SK-N-SH (cell line): ENCODE data around the gene MSH4.

Experiments
- EZH2phosphoT487 ChIP-seq: fragments of 200-600 bp; sonication (generic); IDR thresholded peaks from 2 replicates; pipeline ENCODE4 v1.6.1; 2017; ENCODE audit warnings: low read depth, mixed run types, mild to moderate bottlenecking, antibody characterized with exemption, moderate library complexity, borderline replicate concordance
- FOSL2 ChIP-seq: IDR thresholded peaks from 2 replicates; pipeline ENCODE4 v1.4.0; 2012; ENCODE audit warnings: low read depth, mild to moderate bottlenecking, moderate library complexity, borderline replicate concordance
- MEF2A ChIP-seq: IDR thresholded peaks from 2 replicates; pipeline ENCODE4 v1.4.0; 2012; ENCODE audit warnings: low read depth, borderline replicate concordance
- NFIC ChIP-seq: IDR thresholded peaks from 2 replicates; pipeline ENCODE4 v1.4.0; 2012; ENCODE audit warnings: borderline replicate concordance
- POLR2AphosphoS5 ChIP-seq: IDR thresholded peaks from 2 replicates; pipeline ENCODE4 v1.6.1; 2012; ENCODE audit warnings: low read depth, low read length
- RAD21 ChIP-seq: IDR thresholded peaks from 2 replicates; pipeline ENCODE4 v1.6.1; 2012; ENCODE audit warnings: mild to moderate bottlenecking, low read length
- RCOR1 ChIP-seq: fragments of 150-350 bp; IDR thresholded peaks from 2 replicates; pipeline ENCODE4 v1.6.1; 2017; ENCODE audit warnings: antibody characterized with exemption, low read length
- RFX5 ChIP-seq: IDR thresholded peaks from 2 replicates; pipeline ENCODE4 v1.6.1; 2012; ENCODE audit warnings: mild to moderate bottlenecking, improper control_type of control experiment, low read length
- SIN3A ChIP-seq: IDR thresholded peaks from 2 replicates; pipeline ENCODE4 v1.6.1; 2012; ENCODE audit warnings: low read depth, mild to moderate bottlenecking, low read length, moderate library complexity, borderline replicate concordance
- TEAD4 ChIP-seq: IDR thresholded peaks from 2 replicates; pipeline ENCODE4 v1.4.0; 2012; ENCODE audit warnings: mild to moderate bottlenecking, borderline replicate concordance; ENCODE audit not compliant: insufficient read depth
- YY1 ChIP-seq: IDR thresholded peaks from 2 replicates; pipeline ENCODE4 v1.4.0; 2012; ENCODE audit warnings: low read depth, mild to moderate bottlenecking
- TF ChIP-seq, protein P1 (sequence below): fragments of 200-600 bp; sonication (generic); IDR thresholded peaks from 2 replicates; pipeline ENCODE4 v1.6.1; 2017; ENCODE audit warnings: antibody characterized with exemption, mild to moderate bottlenecking, moderate library complexity
- TF ChIP-seq, protein P2 (sequence below): IDR thresholded peaks from 2 replicates; pipeline ENCODE4 v1.6.1; 2012; ENCODE audit warnings: mild to moderate bottlenecking, low read depth, low read length, moderate library complexity
- TF ChIP-seq, protein P3 (sequence below): IDR thresholded peaks from 2 replicates; pipeline ENCODE4 v1.4.0; 2012; ENCODE audit warnings: low read depth

DNA sequence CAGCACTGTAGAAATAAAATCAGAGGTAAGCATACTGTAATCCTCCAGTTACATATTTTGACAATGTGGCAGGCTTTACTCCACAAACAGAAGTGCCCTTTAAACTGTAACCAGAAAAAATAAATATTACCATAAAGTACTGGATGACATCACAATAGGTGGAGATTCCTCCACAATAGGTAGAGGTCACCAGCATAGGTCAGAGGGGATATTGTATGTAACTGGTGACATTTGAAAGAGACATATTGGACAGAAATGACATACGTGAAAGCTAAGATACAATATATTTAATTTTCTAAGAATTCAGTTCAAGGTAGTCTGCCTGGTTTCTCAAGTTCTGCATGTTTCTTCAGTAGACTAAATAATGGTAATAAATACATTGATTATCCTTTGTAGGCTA is 135.6 kb downstream of the MSH4 start, which contains the start of gene ASB17:
- TF ChIP-seq, protein P1, sequence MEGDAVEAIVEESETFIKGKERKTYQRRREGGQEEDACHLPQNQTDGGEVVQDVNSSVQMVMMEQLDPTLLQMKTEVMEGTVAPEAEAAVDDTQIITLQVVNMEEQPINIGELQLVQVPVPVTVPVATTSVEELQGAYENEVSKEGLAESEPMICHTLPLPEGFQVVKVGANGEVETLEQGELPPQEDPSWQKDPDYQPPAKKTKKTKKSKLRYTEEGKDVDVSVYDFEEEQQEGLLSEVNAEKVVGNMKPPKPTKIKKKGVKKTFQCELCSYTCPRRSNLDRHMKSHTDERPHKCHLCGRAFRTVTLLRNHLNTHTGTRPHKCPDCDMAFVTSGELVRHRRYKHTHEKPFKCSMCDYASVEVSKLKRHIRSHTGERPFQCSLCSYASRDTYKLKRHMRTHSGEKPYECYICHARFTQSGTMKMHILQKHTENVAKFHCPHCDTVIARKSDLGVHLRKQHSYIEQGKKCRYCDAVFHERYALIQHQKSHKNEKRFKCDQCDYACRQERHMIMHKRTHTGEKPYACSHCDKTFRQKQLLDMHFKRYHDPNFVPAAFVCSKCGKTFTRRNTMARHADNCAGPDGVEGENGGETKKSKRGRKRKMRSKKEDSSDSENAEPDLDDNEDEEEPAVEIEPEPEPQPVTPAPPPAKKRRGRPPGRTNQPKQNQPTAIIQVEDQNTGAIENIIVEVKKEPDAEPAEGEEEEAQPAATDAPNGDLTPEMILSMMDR: no peak
- no peak for TF ChIP-seq NFIC
- TF ChIP-seq MEF2A: no peak
- no peak for TF ChIP-seq YY1
- TF ChIP-seq, protein P2, sequence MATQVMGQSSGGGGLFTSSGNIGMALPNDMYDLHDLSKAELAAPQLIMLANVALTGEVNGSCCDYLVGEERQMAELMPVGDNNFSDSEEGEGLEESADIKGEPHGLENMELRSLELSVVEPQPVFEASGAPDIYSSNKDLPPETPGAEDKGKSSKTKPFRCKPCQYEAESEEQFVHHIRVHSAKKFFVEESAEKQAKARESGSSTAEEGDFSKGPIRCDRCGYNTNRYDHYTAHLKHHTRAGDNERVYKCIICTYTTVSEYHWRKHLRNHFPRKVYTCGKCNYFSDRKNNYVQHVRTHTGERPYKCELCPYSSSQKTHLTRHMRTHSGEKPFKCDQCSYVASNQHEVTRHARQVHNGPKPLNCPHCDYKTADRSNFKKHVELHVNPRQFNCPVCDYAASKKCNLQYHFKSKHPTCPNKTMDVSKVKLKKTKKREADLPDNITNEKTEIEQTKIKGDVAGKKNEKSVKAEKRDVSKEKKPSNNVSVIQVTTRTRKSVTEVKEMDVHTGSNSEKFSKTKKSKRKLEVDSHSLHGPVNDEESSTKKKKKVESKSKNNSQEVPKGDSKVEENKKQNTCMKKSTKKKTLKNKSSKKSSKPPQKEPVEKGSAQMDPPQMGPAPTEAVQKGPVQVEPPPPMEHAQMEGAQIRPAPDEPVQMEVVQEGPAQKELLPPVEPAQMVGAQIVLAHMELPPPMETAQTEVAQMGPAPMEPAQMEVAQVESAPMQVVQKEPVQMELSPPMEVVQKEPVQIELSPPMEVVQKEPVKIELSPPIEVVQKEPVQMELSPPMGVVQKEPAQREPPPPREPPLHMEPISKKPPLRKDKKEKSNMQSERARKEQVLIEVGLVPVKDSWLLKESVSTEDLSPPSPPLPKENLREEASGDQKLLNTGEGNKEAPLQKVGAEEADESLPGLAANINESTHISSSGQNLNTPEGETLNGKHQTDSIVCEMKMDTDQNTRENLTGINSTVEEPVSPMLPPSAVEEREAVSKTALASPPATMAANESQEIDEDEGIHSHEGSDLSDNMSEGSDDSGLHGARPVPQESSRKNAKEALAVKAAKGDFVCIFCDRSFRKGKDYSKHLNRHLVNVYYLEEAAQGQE: no peak
- no peak for TF ChIP-seq FOSL2
- no peak for TF ChIP-seq SIN3A
- no peak for TF ChIP-seq POLR2AphosphoS5
- no peak for TF ChIP-seq RFX5
- no peak for TF ChIP-seq TEAD4
- TF ChIP-seq EZH2phosphoT487: no peak
- no peak for TF ChIP-seq RAD21
- TF ChIP-seq, protein P3, sequence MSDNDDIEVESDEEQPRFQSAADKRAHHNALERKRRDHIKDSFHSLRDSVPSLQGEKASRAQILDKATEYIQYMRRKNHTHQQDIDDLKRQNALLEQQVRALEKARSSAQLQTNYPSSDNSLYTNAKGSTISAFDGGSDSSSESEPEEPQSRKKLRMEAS: no peak
- no peak for TF ChIP-seq RCOR1
